Measurements from ENCODE around the gene FAM221B.

FAM221B gene

GRCh38 chr9:35814841-35815543 is 13.5 kb downstream of the FAM221B start, which contains the start of gene HINT2:
Gene HINT2, minus strand, starts transcription at chr9:35815042. Its CDS starts 63 bp downstream, at chr9:35814979.
- DNase-seq = peak; percentile 99

- DNase-seq = peak; percentile 23
Observed at GRCh38 chr9:35814106-35814840, 14.3 kb downstream of the FAM221B start.

GRCh38 chr9:35813434-35814105 is 15.0 kb downstream of the FAM221B start:
- DNase-seq = peak; percentile 27

- peak; percentile 98 for DNase-seq
Observed at GRCh38 chr9:35812025-35812602, 16.4 kb downstream of the FAM221B start, which contains the start of gene SPAG8. Gene SPAG8, minus strand, starts transcription at chr9:35812262. Its CDS starts 115 bp downstream, at chr9:35812147.

GRCh38 chr9:35811381-35812024 is 17.0 kb downstream of the FAM221B start:
- DNase-seq = no peak

GRCh38 chr9:35810122-35810521 is 18.4 kb downstream of the FAM221B start:
- no peak for DNase-seq

GRCh38 chr9:35808433-35808832 is 20.1 kb downstream of the FAM221B start:
- no peak for DNase-seq

GRCh38 chr9:35806101-35806500 is 22.4 kb downstream of the FAM221B start:
- no peak for DNase-seq

GRCh38 chr9:35801328-35802128 is 27.0 kb downstream of the FAM221B start:
- no peak for DNase-seq

GRCh38 chr9:35800530-35800929 is 28.0 kb downstream of the FAM221B start:
- no peak for DNase-seq

GRCh38 chr9:35798658-35799374 is 29.7 kb downstream of the FAM221B start:
- no peak for DNase-seq

GRCh38 chr9:35797311-35798109 is 31.0 kb downstream of the FAM221B start:
- DNase-seq = no peak

GRCh38 chr9:35795695-35796094 is 32.8 kb downstream of the FAM221B start:
- DNase-seq = no peak

- DNase-seq = no peak
Observed at GRCh38 chr9:35793461-35793860, 35.1 kb downstream of the FAM221B start.

- no peak for DNase-seq
Observed at GRCh38 chr9:35792826-35793225, 35.7 kb downstream of the FAM221B start.

- DNase-seq = no peak
Observed at GRCh38 chr9:35792024-35792813, 36.3 kb downstream of the FAM221B start.

GRCh38 chr9:35791297-35791921 is 37.1 kb downstream of the FAM221B start, which contains the start of gene NPR2:
Gene NPR2, plus strand, starts transcription at chr9:35791591. Its CDS starts 818 bp downstream, at chr9:35792409.
- DNase-seq = no peak

GRCh38 chr9:35790385-35791296 is 37.9 kb downstream of the FAM221B start:
- peak; percentile 68 for DNase-seq

All from NCI-H345 (cell line).